NCI-H1092 treated with DMSO at 0.1 percent for 48 hours (cell line): ENCODE measurements around the gene ZNF524.
"Not testable (repeated sequence)": the region's sequence is repeated elsewhere in the genome, so short reads cannot be mapped to it uniquely, and the experiment has no call there.

Source experiments
- DNase-seq: peaks from one replicate; lab custom pipeline; 2025; lab: John Stamatoyannopoulos, UW

The ZNF524 gene, protein sequence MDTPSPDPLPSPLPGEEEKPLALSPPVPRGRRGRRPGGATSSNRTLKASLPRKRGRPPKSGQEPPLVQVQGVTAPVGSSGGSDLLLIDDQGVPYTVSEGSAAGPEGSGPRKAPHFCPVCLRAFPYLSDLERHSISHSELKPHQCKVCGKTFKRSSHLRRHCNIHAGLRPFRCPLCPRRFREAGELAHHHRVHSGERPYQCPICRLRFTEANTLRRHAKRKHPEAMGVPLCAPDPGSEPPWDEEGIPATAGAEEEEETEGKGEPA

DNA sequence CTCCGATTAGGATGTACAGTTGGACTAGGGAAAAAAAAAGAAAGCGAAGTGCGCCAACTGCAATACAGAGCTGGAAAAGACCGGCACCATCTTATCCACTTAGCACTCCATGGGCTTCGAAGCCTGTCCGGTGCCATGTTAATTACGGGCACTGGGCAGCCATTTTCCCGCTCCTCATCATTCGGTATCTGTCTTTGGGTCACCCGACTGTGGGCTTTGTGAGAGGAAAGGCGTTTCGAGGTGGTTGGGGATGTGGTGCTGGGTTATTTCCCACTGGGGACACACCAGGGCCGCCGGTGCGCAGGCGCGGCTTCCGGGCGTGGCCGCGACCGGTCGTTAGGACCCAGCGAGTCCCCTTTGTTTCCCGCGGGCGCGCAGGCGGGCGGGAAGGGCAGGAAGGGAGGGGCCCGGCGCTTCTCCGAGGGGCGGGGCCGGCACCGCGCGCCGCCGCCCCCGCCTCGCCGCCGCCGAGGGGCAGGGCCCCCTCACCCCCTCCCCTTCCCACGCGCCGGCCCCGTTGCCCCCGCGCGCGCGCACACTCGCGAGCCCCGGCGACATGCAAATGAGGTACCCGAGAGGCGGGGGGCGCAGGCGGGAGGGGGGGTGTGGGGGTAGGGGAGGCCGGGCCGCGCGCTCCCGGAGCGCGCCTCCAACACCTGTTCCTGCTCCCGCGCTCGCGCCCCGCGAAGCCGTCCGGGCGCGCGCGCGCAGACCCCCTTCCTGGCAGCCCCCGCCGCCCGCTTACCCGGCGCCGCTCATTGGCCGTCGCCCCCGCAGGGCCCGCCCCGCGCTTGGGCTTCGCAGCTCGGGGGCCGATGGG lies at the start of gene ZNF524:
TSS of gene ZNF524 (plus strand) at position 447 of the 820 bp plus-strand sequence. CDS start 1,825 bp downstream, outside the sequence.
- DNase-seq, result peak; percentile 97

DNA sequence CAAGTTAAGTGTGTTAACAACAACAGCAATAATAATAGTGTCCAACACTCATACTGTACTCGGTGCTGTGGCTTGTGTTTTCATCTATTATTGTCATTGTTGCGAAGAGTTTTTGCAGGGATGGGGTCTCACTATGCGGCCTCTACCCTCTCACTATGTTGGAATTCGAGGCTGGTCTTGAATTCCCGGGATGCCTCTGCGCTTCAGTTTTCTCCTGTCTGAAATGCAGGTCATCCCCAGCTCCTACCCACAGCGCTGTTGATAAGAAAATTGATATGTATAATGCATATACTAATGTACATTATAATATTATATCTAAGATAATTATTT lies 49.8 kb upstream of the ZNF524 start:
- no peak for DNase-seq

DNA sequence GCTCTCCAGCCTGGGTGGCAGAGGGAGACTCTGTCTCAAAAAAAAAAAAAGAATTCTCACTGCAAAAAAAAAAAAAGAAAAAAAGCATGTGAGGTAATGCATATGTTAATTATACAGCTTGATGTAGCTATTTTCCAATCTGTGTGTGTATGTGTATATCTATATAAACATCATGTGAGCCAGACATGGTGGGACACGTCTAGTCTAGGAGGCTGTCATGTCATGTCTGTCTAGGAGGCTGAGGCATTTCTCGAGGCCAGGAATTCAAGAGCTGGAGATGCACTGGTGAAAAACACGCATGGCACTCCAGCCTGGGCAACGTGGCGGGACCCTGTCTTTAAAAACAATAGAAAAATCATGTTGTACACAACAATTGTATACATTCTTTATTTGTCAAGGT lies 47.9 kb upstream of the ZNF524 start:
- DNase-seq, result no peak

DNA sequence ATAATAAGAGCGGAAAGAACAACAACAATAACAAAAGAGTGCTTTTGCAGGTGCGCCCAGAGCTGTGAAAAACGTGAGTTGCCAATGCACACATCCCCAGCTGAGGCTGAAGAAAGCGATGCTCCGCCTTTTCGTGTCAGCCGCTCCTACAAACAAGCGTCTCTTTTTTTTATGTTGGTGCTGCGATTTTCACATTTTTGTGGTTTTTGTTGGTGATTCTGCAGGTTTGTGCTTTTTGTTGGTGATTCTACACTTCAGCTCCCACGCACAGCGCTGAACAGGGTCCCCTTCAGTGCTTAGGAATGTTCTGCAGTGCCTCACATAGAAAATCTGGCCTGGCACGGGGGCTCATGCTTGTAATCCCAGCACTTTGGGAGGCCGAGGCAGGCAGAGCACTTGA lies 47.5 kb upstream of the ZNF524 start:
- no peak for DNase-seq

DNA sequence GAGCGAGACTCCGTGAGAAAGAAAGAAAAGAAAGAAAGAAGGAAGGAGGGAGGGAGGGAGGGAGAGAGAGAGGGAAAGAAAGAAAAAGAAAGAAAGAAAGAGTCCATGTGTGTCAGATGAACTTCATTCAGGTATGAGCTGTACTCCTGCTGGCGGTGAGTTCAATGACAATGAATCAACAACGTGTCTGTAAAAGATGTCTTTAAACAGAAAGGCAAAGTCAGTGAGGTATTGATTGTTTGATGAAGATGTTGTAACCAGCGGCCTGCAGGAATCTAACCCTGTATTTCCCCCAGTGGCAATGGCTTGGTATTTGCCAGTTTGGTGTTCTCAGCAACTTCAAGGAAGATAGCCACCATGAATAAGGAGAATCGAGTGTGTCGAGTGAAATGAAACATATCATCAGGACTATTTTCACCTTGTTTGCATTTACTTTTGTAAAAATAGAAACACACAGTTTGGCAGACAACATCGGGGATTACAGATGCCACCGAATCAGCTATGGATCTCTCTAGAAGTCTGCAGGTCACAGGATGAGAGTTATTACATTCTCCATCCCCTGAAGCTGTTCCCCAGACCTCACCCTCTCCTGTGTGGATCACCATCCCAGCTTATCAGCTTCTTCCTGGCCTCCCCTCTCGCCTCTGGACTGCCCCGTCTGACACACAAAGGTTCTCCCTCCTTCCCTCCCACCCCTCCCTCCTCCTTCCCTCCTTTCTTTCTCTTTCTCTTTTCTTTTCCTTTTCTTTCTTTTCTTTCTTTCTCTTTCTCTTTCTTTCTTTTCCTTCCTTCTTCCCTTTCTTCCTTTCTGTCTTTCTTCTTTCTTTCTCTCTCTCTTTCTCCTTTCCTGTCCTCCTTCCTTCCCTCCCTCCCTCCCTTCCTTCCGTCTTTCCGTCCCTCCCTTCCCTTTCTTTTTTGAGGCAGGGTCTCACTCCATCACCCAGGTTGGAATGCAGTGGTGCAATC lies 46.6 kb upstream of the ZNF524 start:
- DNase-seq, result no peak

DNA sequence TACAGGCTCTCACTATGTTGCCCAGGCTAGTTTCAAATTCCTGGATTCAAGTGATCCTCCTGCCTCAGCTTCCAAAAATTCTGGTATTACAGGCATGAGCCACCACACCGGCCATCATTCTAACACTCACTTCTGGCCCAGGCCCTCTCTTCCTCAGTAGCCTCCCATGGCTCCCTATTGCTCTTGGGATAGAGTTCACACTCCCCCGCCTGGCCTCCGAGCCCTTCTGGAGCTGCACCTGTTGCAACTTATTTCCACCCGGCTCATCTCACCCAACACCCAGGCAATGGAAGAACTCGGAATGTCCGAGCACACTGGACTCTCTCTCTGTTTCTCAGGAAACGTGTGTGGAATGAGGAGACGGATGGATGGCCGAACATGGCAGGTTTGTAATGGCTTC lies 45.8 kb upstream of the ZNF524 start:
- no peak for DNase-seq

DNA sequence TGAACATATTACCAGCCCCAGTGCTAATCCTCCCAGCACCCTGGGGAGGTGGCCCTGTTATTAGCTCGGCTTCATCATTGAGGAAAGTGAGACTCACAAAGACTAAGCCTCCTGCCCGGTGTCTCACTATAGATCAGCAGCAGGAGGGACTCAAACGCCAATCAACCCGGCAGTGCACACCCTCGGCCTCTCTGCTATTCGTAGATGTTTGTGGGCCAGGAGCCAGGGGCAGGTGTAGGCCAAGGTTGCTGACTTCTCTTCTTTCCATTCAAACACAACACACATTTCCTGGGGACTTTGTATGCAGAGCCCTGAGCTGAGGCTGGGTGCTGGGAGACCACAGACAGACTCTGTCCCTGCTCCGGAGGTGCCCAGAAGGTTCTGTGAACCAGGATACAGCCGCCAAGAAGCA lies 45.3 kb upstream of the ZNF524 start:
- DNase-seq, result peak; percentile 23

DNA sequence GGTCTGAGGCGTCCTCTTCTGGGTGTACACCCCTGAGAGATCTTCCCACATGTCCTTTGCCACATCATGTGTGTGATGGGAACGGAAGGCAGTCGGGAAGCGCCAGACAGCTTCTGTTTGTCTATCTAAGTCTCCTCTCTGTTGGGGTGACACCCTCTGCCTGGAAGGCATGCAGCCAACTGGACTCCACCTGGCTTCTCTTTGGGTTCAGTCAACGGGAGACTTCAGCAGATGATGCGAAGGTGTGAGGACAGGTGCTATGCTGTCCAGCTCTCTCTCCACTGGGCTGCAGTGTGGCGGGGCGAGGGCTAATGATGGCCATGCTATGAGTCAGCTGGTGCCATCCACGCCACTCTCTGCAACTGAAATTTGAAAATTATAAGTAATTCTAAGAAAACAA lies 40.4 kb upstream of the ZNF524 start:
- no peak for DNase-seq

DNA sequence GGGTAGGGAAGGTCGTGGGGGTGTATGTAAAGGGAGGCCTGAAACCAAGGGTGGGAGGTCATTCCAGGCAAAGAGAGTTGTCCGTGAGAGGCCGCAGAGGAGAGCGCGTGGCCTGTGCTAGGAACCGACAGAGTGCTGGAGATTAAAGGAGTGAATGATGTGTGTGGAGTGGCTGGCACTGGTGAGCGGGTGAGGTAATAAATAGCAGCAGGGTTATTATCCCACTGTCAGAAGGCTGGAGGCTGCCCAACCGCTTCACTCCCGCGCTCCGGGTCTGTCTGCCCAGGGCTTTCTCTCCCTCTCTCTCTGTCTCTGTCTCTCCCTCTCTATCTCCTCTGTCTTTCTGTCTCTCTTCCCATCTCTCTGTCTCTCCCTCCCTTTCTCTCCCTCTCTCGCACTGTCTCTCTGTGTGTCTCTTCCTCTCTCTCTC lies 36.8 kb upstream of the ZNF524 start:
- peak; percentile 71 for DNase-seq

DNA sequence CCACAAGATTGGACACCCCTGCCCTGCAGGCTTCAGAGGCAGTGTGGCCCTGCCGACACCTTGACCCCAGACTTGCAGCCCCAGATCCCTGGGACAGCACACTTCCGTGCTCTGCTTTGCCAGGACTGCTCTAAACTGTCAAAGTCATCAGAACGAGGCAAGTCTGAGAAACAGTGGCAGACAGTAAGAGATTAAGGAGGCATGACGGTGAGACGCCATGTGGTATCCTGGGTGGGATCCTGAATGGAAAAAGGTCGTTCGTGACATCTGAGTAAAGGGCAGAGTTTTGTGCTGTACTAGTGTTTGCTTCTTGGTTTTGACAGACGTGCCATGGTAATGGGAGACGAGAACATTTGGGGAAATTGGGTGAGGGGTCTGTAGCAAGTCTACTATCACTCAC lies 33.3 kb upstream of the ZNF524 start:
- no peak for DNase-seq

DNA sequence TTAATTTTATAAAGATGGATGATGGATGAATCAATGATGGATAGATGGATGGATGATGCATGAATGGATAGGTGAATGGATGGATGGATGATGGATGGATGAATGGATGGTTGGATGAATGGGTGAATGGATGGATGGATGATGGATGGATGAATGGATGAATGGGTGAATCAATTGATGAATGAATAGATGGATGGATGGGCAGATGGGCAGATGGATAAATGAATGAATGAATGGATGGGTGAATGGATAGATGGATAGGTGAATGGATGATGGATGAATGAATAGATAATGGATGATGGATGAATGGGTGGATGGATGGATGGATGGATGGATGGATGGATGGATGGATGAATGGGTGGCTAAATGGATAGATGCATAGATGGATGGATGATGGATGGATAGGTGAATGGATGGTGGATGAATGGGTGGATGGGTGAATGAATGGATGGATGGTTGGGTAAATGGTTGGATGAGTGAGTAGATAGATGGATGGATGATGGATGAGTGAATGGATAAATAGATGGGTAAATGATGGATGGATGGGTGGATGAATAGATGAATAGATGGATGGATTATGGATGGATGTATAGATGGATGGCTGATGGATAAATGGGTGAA lies 32.3 kb upstream of the ZNF524 start:
- no peak for DNase-seq

DNA sequence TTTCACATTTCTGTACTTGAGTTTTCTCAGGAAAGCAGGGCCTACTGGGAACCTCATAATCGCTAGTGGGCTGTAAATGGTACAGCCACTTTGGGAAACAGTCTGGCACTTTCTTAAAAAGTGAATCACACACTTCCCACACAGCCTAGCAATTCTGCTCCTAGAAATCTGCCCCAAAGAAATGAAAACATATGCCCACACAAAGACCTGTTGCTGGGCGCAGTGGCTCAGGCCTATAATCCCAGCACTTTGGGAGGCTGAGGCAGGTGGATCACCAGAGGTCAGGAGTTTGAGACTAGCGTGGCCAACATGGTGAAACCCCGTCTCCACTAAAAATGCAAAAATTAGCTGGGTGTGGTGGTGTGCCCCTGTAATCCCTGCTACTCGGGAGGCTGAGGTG lies 30.6 kb upstream of the ZNF524 start:
- DNase-seq, result not testable (repeated sequence)

DNA sequence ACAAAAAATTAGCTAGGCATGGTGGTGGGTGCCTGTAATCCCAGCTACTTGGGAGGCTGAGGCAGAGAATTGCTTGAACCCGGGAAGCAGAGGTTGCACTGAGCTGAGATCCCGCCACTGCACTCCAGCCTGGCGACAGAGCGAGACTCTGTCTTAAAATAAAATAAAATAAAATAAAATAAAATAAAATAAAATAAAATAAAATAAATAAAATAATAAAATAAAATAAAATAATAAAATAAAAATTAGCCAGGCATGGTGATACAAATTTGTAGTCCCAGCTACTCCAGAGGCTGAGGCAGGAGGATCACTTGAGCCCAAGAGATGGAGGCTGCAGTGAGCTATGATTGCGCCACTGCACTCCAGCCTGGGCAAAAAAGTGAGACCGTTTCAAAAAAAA lies 26.2 kb upstream of the ZNF524 start:
- not testable (repeated sequence) for DNase-seq

DNA sequence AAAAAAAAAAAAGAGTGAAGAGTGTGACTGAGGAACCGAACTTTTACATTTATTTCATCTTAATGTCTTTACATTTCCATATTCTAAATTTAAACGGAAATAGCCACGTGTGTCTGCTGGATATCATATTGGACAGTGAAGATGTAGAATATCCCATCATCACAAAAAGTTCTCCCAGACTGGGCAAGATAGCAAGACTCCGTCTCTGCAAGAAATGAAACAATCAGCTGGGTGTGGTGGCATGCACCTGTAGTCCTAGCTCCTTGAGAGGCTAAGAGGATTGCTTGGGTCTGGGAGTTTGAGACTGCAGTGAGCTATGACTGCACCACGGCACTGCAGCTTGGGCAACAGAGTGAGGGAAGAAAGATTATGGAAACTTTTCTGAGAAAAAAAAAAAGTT lies 23.3 kb upstream of the ZNF524 start:
- DNase-seq, result no peak

DNA sequence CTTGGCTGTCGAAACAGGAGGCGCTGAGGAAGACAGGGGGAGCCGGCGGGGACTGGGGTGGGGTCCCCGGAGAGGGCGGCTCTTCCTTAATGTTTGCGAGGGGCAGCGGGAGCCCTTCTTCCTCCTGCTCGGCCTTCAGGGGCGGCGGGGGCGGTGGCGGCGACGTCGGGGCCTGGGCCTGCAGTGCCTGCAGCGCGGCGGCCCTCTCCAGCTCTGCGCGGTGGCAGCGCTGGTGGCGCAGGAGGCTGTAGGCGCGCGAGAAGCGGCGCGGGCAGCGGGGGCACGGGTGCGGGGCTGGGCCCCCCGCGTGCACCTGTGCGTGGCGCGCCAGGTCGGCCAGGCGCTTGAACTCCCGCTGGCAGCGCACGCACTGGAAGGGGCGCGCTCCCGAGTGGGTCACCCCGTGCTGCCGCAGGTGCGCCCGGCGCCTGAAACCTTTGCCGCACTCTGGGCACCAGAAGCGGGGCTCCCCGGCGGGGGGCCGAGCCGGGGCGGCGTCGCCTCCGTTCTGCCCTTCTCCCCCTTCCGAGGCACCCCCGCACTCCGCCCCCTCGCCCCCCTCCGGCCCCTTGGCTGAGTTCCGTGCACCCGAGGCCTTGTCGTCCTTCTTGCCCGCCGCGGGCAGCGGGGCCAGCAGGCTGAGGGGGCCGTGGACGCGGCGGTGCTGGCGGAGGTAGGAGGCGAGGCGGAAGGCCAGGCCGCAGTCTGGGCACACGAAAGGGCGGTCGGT lies 21.9 kb upstream of the ZNF524 start:
- DNase-seq, result no peak

DNA sequence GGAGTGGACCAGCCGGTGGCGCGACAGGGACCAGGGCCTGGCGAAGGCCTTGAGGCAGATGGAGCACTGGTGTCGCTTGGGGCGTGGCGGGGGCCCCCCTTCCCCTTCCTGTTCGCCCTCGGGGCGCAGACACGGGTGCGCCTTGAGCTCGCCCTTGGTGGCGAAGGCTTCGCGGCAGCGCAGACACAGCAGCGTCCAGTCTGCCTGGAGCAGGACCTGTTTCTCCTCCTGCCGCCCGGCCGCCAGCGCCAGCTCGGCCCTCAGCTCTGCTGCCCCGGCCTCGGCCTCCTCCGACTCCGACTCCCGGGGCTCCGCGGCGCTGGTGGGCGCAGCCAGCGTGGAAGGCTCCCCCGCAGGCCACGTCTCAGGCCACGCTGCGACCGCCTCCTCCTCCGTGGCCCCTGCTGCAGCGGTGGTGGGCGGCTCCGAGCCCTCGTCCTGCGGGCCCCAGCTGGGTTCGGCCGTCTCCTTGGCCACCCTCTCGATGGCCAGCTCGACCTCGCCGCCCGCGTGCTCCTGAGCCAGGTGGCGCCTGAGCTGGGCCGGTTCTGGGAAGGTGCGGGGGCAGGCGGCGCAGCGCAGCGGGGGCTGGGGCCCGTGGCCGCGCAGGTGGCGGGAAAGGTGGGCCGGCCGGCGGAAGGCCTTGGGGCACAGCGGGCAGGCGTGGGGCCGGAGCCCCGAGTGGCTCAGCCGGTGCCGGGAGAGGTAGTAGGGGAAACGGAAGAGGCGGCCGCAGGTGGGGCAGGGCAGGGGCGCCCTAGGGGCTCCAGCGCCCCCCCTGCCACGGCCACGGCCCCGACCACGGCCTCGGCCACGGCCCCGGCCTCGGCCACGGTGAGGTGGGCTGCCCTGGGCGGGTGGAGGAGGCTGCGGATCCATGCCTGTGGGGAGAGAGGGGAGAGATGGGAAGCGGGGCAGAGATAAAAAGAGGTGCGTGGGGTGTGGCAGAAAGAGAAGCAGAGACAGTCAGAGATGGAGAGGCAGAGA lies 21.0 kb upstream of the ZNF524 start:
- no peak for DNase-seq

DNA sequence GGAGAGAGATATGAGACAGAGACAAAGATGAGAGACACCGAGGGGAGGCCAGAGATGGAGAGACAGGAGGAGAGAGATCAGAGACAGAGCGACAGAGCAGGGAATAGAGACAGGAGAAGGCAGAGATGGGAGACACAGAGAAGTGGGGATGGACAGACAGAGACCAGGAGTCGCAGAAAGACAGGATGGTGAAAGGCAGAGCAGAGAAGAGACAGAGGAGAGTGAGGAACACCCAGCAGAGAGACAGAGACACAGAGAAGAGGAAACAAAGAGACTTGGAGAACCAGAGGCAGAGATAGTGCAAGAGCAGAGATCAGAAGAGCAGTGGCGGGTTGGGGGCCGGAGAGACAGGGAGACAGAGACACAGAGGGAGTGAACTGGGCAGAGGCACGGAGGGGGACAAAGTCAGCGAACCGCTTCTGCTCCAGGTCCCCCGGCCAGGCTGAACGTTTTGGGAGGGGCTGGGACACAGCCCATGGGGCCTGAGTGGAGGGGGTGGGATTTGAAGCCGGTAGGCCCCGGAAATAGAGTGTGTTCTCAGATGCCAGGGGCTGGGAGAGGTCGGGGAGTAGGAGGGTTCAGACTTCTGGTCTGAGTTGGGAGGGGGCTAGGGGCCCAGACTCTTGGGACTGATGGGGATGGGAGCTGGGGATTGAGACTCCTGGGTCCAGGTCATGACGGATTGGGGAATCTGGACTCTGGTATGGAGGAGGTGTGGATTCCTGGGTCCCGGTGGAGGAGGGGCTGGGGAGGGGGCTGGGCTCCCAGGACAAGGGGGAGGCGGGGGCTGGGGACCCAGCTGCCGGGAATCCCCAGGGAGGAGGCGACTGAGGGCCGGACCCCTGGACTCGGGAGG lies 20.1 kb upstream of the ZNF524 start:
- no peak for DNase-seq

DNA sequence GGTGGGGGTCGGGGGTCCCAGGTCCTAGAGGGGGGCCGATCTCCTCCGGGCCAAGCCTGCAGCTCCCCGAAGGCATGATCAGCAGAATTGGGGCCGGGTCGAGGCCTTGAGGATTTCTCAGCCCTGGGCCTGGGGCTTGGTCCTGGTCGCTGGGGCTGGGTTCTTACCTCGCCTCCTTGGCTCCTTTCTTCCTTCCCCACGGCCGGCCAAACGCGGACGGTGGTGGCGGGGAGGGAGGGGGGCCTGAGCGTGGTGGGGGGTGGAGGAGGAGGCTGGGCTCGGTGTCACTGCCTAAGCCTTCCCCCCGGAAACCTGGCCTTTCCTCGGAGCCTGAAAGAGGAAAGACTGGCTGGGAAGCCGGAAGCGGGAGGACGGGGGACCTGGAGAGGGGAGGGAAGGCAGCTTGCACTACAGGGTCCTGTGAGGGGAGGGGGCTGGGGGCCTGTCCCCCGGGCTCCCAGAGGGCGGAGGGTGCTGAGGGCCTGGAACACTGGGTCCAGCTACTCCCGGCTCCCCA lies 19.4 kb upstream of the ZNF524 start, which contains the start of gene ZNF579:
TSS of gene ZNF579 (minus strand) at position 221 of the 517 bp plus-strand sequence. CDS start 1,209 bp downstream, outside the sequence.
- DNase-seq, result peak; percentile 84
